HepG2 (cell line): ENCODE data around the gene ARL3. TPM values are rescaled to one million over a fixed set of nuclear protein-coding genes. Genes with fewer than 3 reads are reported as not detected.

Experiments
- ATAC-seq: fragments of 200-7000 bp; cut with Tn5 transposase; 3 replicates; pipeline ENCODE4 v1.9.1; 2020; ENCODE audit warnings: mild to moderate bottlenecking, moderate library complexity
- BruUV-seq: library from RNA; stranded (reverse); fragments of 400-500 nt; replicated peaks from 2 replicates; lab custom pipeline; 2021; lab: Mats Ljungman, UMichigan
- CTCF ChIA-PET: fragments of 300-600 bp; formaldehyde crosslinking; extraction: SDS; loops from one replicate; lab custom pipeline; 2021; ENCODE audit warnings: low total read pairs, inconsistent platforms, low intra/inter-chr PET ratio; lab: Yijun Ruan, JAX
- POLR2A ChIA-PET: fragments of 350-600 bp; sonication (Branson Sonifier 250); formaldehyde crosslinking; loops from one replicate; lab custom pipeline; 2020; ENCODE audit warnings: antibody characterized with exemption, inconsistent platforms; lab: Yijun Ruan, JAX
- DNase-seq: peaks from one replicate; pipeline ENCODE4 v3.0.0-alpha.2; 2015; ENCODE audit warnings: low spot score
- FAIRE-seq: peaks from 3 replicates; lab custom pipeline; 2011; peaks lifted over from hg19 to GRCh38; lab: Jason Lieb, UNC
- H2AFZ ChIP-seq: one replicate; pipeline ENCODE4 v1.6.1; 2011; ENCODE audit warnings: low read length, inconsistent platforms
- H3K27ac ChIP-seq: fragments of 300-600 bp; 3 replicates; pipeline ENCODE4 v1.8.0; 2011; ENCODE audit warnings: mixed run types, mild to moderate bottlenecking, mixed read lengths, low read length, inconsistent platforms; ENCODE audit not compliant: insufficient read depth; ENCODE audit errors: extremely low read length
- H3K27me3 ChIP-seq, 2 experiments: fragments of 200-600 bp in 1 of 2; 2 replicates in 1 of 2; 3 replicates in 1 of 2; pipeline versions ENCODE4 v1.6.0 to v1.8.0; 2011; ENCODE audit warnings: low read length in 2 of 2, mild to moderate bottlenecking in 2 of 2, moderate library complexity in 2 of 2, inconsistent platforms in 1 of 2; ENCODE audit not compliant: insufficient read depth in 2 of 2, control insufficient read depth in 1 of 2
- H3K36me3 ChIP-seq, 2 experiments: fragments of 200-600 bp in 1 of 2; replicated peaks in 1 of 2; 2 replicates in 1 of 2; 3 replicates in 1 of 2; pipeline versions ENCODE4 v1.5.1 to v1.8.0; 2011; ENCODE audit warnings: low read length in 2 of 2, inconsistent platforms in 1 of 2; ENCODE audit not compliant: insufficient read depth in 2 of 2, control insufficient read depth in 1 of 2
- H3K4me1 ChIP-seq: 2 replicates; pipeline ENCODE4 v1.5.1; 2012; ENCODE audit warnings: low read length, inconsistent platforms; ENCODE audit not compliant: insufficient read depth
- H3K4me2 ChIP-seq: 2 replicates; pipeline ENCODE4 v1.6.0; 2011; ENCODE audit warnings: low read depth, low read length, inconsistent platforms
- H3K4me3 ChIP-seq, 3 experiments: fragments of 200-600 bp in 1 of 3; sonication (generic), shearing (Covaris generic) in 1 of 3; replicated peaks in 1 of 3; 2 replicates each; pipeline ENCODE4 v1.5.1; 2011 to 2016; ENCODE audit warnings: low read length in 3 of 3, inconsistent platforms in 2 of 3, low read depth in 2 of 3, mild to moderate bottlenecking in 2 of 3, control low read depth in 1 of 3, mixed read lengths in 1 of 3; ENCODE audit not compliant: insufficient read depth in 1 of 3
- H3K79me2 ChIP-seq: one replicate; pipeline ENCODE4 v1.6.1; 2011; ENCODE audit warnings: low read length, inconsistent platforms; ENCODE audit not compliant: insufficient read depth
- H3K9ac ChIP-seq: 2 replicates; pipeline ENCODE4 v1.6.0; 2011; ENCODE audit warnings: mild to moderate bottlenecking, low read depth, low read length, inconsistent platforms; ENCODE audit not compliant: insufficient read depth
- H3K9me3 ChIP-seq: 2 replicates; pipeline ENCODE4 v1.5.1; 2012; ENCODE audit warnings: mild to moderate bottlenecking, low read length
- H4K20me1 ChIP-seq: 2 replicates; pipeline ENCODE4 v1.6.0; 2011; ENCODE audit warnings: inconsistent platforms, mild to moderate bottlenecking, low read length, moderate library complexity; ENCODE audit not compliant: insufficient read depth
- HMGA1 ChIP-seq: sonication (generic); formaldehyde crosslinking; conservative IDR thresholded peaks from 2 replicates; pipeline ENCODE4 v1.4.0; 2020; ENCODE audit warnings: missing genetic modification reagents
- IKZF1 ChIP-seq: fragments of 450-650 bp; IDR thresholded peaks from 2 replicates; pipeline ENCODE4 v1.7.1; 2016
- KLF16 ChIP-seq, 2 experiments: sonication (generic) in 1 of 2; formaldehyde crosslinking in 1 of 2; IDR thresholded peaks; 2 replicates each; pipeline versions ENCODE4 v1.6.1 to v1.8.0; 2016 to 2023; ENCODE audit warnings: missing genetic modification reagents in 2 of 2, missing compliant biosample characterization in 1 of 2
- MXD3 ChIP-seq: IDR thresholded peaks from 2 replicates; pipeline ENCODE4 v1.6.1; 2016; ENCODE audit warnings: mild to moderate bottlenecking, missing biosample characterization, missing genetic modification reagents
- ZBTB25 ChIP-seq: IDR thresholded peaks from 2 replicates; pipeline ENCODE4 v1.6.1; 2018; ENCODE audit warnings: missing genetic modification reagents
- ZNF281 ChIP-seq: sonication (generic); formaldehyde crosslinking; IDR thresholded peaks from 2 replicates; pipeline ENCODE4 v1.4.0; 2020; ENCODE audit warnings: missing genetic modification reagents, borderline replicate concordance
- ZNF335 ChIP-seq: sonication (generic); formaldehyde crosslinking; IDR thresholded peaks from 2 replicates; pipeline ENCODE4 v1.4.0; 2020; ENCODE audit warnings: missing genetic modification reagents
- ZNF446 ChIP-seq: sonication (generic); formaldehyde crosslinking; IDR thresholded peaks from 2 replicates; pipeline ENCODE4 v1.5.0; 2020; ENCODE audit warnings: mild to moderate bottlenecking, missing genetic modification reagents
- ZNF773 ChIP-seq: sonication (generic); formaldehyde crosslinking; IDR thresholded peaks from 2 replicates; pipeline ENCODE4 v1.4.0; 2020; ENCODE audit warnings: missing genetic modification reagents, borderline replicate concordance
- WGBS: methylation state at CpG from one replicate; pipeline ENCODE4 v1.1.6; 2017; ENCODE audit warnings: low lambda C conversion rate; 5-methylcytosine and 5-hydroxymethylcytosine counted together
- in situ Hi-C: cut with HindIII; loops from 2 replicates; pipeline ENCODE4 v1.10.0; 2017; ENCODE audit warnings: low pct_unique_long_range_greater_than_20kb; ENCODE audit not compliant: extremely low pct_ligation_motif_present
- intact Hi-C: fragments of 100-400 bp; cut with micrococcal nuclease; formaldehyde crosslinking; loops from one replicate; pipeline ENCODE4 v1.10.0; 2022; ENCODE audit not compliant: unreplicated experiment
- polyA plus RNA-seq, 8 experiments: library from polyadenylated mRNA; depleted of rRNA in 3 of 8; stranded (reverse) in 7 of 8; unstranded in 1 of 8; fragments of >200 nt; fragmentation: Illumina TruSeq in 4 of 8; extraction: Trizol in 4 of 8; gene quantifications; 2 replicates each; pipeline versions ENCODE4 v1.2.1 to v1.2.3, GENCODE V29; 2011 to 2016; ENCODE audit warnings: low read depth in 4 of 8, missing spikeins in 1 of 8, mixed read lengths in 1 of 8; ENCODE audit not compliant: insufficient read depth in 1 of 8
- total RNA-seq, 5 experiments: library from RNA; depleted of rRNA; stranded (reverse); fragments of >200 nt; fragmentation: Illumina TruSeq; extraction: Trizol; gene quantifications; 2 replicates each; pipeline ENCODE4 v1.2.3, GENCODE V29; 2016; ENCODE audit warnings: low read depth in 1 of 5

ARL3 gene
- total and polyA plus RNA-seq, 2 of the 13 experiments (the other 11 are each of a cell fraction or from before 2014, with no cell fraction given) = 5.2 to 6.6 TPM

- TF ChIP-seq IKZF1 (no peak), KLF16 (CRISPR knock-in tag; IDR thresholded peaks at IDR 0.05) (no peak), ZNF773 (CRISPR knock-in tag) (no peak), ZBTB25 (CRISPR knock-in tag) (no peak), MXD3 (CRISPR knock-in tag) (no peak), ZNF335 (CRISPR knock-in tag) (no peak), ZNF446 (CRISPR knock-in tag) (no peak), ZNF281 (CRISPR knock-in tag) (no peak), HMGA1 (CRISPR knock-in tag) (no peak)
- DNase-seq (no peak), FAIRE-seq (no peak), ATAC-seq (no peak)
- Histone ChIP-seq H4K20me1 (no peaks in the 10 kb centered on the region), H3K79me2 (peaks cover 42% of the 10 kb centered on the region), H3K4me3 (no peak overlapping the region), H3K4me1 (peaks cover 67% of the 10 kb centered on the region), H3K9ac (no peak overlapping the region), H3K27ac (no peak overlapping the region), H3K27me3 (no peaks in the 10 kb centered on the region; a peak in 1 of 5 replicates), H3K9me3 (no peaks in the 10 kb centered on the region), H3K36me3 (no peaks in the 10 kb centered on the region), H3K4me2 (no peak overlapping the region), H2AFZ (no peak overlapping the region)
- CTCF ChIA-PET = no interaction called here
- intact Hi-C loops (loop anchor here (2.0 to 10.0 kb wide), 2 partner anchors 33 to 343 kb away; no protein-coding TSS in a partner anchor), in situ Hi-C loops (loop anchor here (5.0 kb wide), 1 partner anchor 35 kb away; no protein-coding TSS in a partner anchor)
- POLR2A ChIA-PET = no interaction called here
- WGBS = 93% methylated on average over 4 of the region's 4 CpGs
- BruUV-seq = no TSS peak
These were observed 2.1 kb downstream of the ARL3 start for GRCh38 chr10:102712089-102712488.
